Endothelial cell of umbilical vein (primary cell): Measurements from ENCODE around the gene CHAF1A. TPM values are rescaled to one million over a fixed set of nuclear protein-coding genes. Genes with fewer than 3 reads are reported as not detected.

Experiments
- BruUV-seq: library from RNA; stranded (reverse); fragments of 400-500 nt; replicated peaks from 2 replicates; lab custom pipeline; 2021; lab: Mats Ljungman, UMichigan
- CTCF ChIA-PET: fragments of 300-600, 350-600 bp; sonication (Branson Sonifier 250); formaldehyde crosslinking; loops from one replicate; lab custom pipeline; 2021; ENCODE audit warnings: antibody characterized with exemption, inconsistent platforms; lab: Charles Lee
- POLR2A ChIA-PET: fragments of 300-600, 350-600 bp; sonication (Branson Sonifier 250); formaldehyde crosslinking; loops from one replicate; lab custom pipeline; 2021; ENCODE audit warnings: antibody characterized with exemption, inconsistent platforms; lab: Charles Lee
- DNase-seq: peaks from one replicate; pipeline ENCODE4 v3.0.0-alpha.2; 2011; ENCODE audit warnings: low read depth, low spot score
- FAIRE-seq: peaks from 2 replicates; lab custom pipeline; 2011; peaks lifted over from hg19 to GRCh38; lab: Jason Lieb, UNC
- H2AFZ ChIP-seq: 2 replicates; pipeline ENCODE4 v1.6.0; 2012; ENCODE audit warnings: low read depth, low read length, control low read depth, inconsistent platforms
- H3K27ac ChIP-seq: 2 replicates; pipeline ENCODE4 v1.5.1; 2011; ENCODE audit warnings: low read depth, mild to moderate bottlenecking, control low read depth, low read length, moderate library complexity; ENCODE audit not compliant: insufficient read depth
- H3K27me3 ChIP-seq, 2 experiments: 2 replicates each; pipeline versions ENCODE4 v1.6.0 to v1.6.1; 2011; ENCODE audit warnings: low read length in 2 of 2, mixed read lengths in 1 of 2; ENCODE audit not compliant: control insufficient read depth in 2 of 2, insufficient read depth in 2 of 2
- H3K36me3 ChIP-seq, 2 experiments: 2 replicates in 1 of 2; 3 replicates in 1 of 2; pipeline ENCODE4 v1.5.1; 2011; ENCODE audit warnings: low read length in 2 of 2, mild to moderate bottlenecking in 1 of 2, moderate library complexity in 1 of 2; ENCODE audit not compliant: control insufficient read depth in 2 of 2, insufficient read depth in 2 of 2; ENCODE audit errors: extremely low read depth in 1 of 2
- H3K4me1 ChIP-seq: 3 replicates; pipeline ENCODE4 v1.5.1; 2011; ENCODE audit warnings: mild to moderate bottlenecking, low read length; ENCODE audit not compliant: control insufficient read depth, insufficient read depth; ENCODE audit errors: extremely low read depth
- H3K4me2 ChIP-seq: 2 replicates; pipeline ENCODE4 v1.6.1; 2011; ENCODE audit warnings: low read length, control low read depth, mixed read lengths; ENCODE audit not compliant: insufficient read depth
- H3K4me3 ChIP-seq, 3 experiments: fragments of 200-600 bp in 1 of 3; sonication (generic), shearing (Covaris generic) in 1 of 3; replicated peaks in 1 of 3; 2 replicates each; pipeline ENCODE4 v1.5.1; 2011 to 2016; ENCODE audit warnings: control low read depth in 3 of 3, low read length in 3 of 3, mild to moderate bottlenecking in 2 of 3, inconsistent platforms in 1 of 3, low read depth in 1 of 3, moderate library complexity in 1 of 3; ENCODE audit not compliant: insufficient read depth in 1 of 3
- H3K79me2 ChIP-seq: 2 replicates; pipeline ENCODE4 v1.6.0; 2012; ENCODE audit warnings: low read length, inconsistent platforms; ENCODE audit not compliant: control insufficient read depth, insufficient read depth
- H3K9ac ChIP-seq: replicated peaks from 2 replicates; pipeline ENCODE3; 2011; ENCODE audit warnings: low read length, control low read depth; ENCODE audit not compliant: insufficient read depth; ENCODE audit errors: extremely low read depth
- H3K9me1 ChIP-seq: replicated peaks from 3 replicates; pipeline ENCODE4 v1.6.0; 2011; ENCODE audit warnings: mild to moderate bottlenecking, low read length; ENCODE audit not compliant: control insufficient read depth, insufficient read depth; ENCODE audit errors: extremely low read depth
- H3K9me3 ChIP-seq: replicated peaks from 2 replicates; pipeline ENCODE4 v1.5.1; 2012; ENCODE audit warnings: low read length, inconsistent platforms; ENCODE audit not compliant: control insufficient read depth, insufficient read depth
- H4K20me1 ChIP-seq: replicated peaks from 2 replicates; pipeline ENCODE3; 2011; ENCODE audit warnings: mild to moderate bottlenecking, low read length; ENCODE audit not compliant: control insufficient read depth, insufficient read depth; ENCODE audit errors: extremely low read depth
- CTCF ChIP-seq, 2 donors: IDR thresholded peaks; 1 replicate in 1 of 2; 2 replicates in 1 of 2; pipeline ENCODE4 v1.5.1; 2011; ENCODE audit warnings: low read length in 2 of 2, mild to moderate bottlenecking in 2 of 2, moderate library complexity in 2 of 2, control low read depth in 1 of 2, inconsistent platforms in 1 of 2, low read depth in 1 of 2; ENCODE audit not compliant: insufficient read depth in 1 of 2; ENCODE audit errors: extremely low read depth in 1 of 2
- EZH2 ChIP-seq: IDR thresholded peaks from 2 replicates; pipeline ENCODE4 v1.6.1; 2012; ENCODE audit warnings: borderline replicate concordance, low read depth, mild to moderate bottlenecking, moderate library complexity, low read length, inconsistent platforms; ENCODE audit not compliant: severe bottlenecking
- FOS ChIP-seq: IDR thresholded peaks from 2 replicates; pipeline ENCODE4 v1.6.1; 2011; ENCODE audit warnings: mild to moderate bottlenecking, low read length, moderate library complexity, borderline replicate concordance; ENCODE audit not compliant: insufficient read depth
- GATA2 ChIP-seq: IDR thresholded peaks from 2 replicates; pipeline ENCODE4 v1.7.0; 2011; ENCODE audit warnings: low read depth, mild to moderate bottlenecking, moderate library complexity, mixed read lengths, low read length; ENCODE audit not compliant: insufficient read length, insufficient read depth
- JUN ChIP-seq: IDR thresholded peaks from 2 replicates; pipeline ENCODE4 v1.6.1; 2011; ENCODE audit warnings: borderline replicate concordance, low read depth; ENCODE audit not compliant: insufficient read length, insufficient read depth
- MAX ChIP-seq: IDR thresholded peaks from 2 replicates; pipeline ENCODE4 v1.6.1; 2011; ENCODE audit not compliant: insufficient read depth, insufficient read length
- MYC ChIP-seq: IDR thresholded peaks from one replicate; pipeline ENCODE4 v1.6.1; 2011; ENCODE audit warnings: mild to moderate bottlenecking, low read depth, low read length
- POLR2A ChIP-seq: IDR thresholded peaks from 2 replicates; pipeline ENCODE4 v1.6.1; 2012; ENCODE audit warnings: low read depth, mild to moderate bottlenecking, control low read depth, low read length
- POLR2AphosphoS5 ChIP-seq: IDR thresholded peaks from 2 replicates; pipeline ENCODE4 v1.6.1; 2012; ENCODE audit warnings: low read depth, mild to moderate bottlenecking, control low read depth, low read length, moderate library complexity; ENCODE audit not compliant: insufficient read depth
- dilution Hi-C: fragments of 300-500 bp; cut with MboI; formaldehyde crosslinking; loops from one replicate; pipeline ENCODE4 v1.15.0; 2019; ENCODE audit warnings: low sequenced_read_pairs; ENCODE audit not compliant: extremely low pct_ligation_motif_present
- intact Hi-C: fragments of 100-400 bp; cut with micrococcal nuclease; formaldehyde crosslinking; loops from one replicate; pipeline ENCODE4 v1.10.0; 2022
- polyA plus RNA-seq, 4 experiments: library from polyadenylated mRNA; depleted of rRNA in 3 of 4; stranded (reverse) in 3 of 4; unstranded in 1 of 4; fragments of >200 nt; gene quantifications; 2 replicates each; pipeline versions ENCODE4 v1.2.1 to v1.2.3, GENCODE V29; 2011 to 2012; ENCODE audit warnings: missing spikeins in 1 of 4
- total RNA-seq: library from RNA; stranded (reverse); gene quantifications from 2 replicates; pipeline ENCODE4 v1.2.3, GENCODE V29; 2021

CHAF1A gene
- total and polyA plus RNA-seq, 2 donors (not counting 3 experiments of a cell fraction or from before 2014, with no cell fraction given), result 19.5 to 44.5 TPM

- H3K79me2 ChIP-seq, result peaks cover 22% of the 10 kb centered on the region
- H4K20me1 ChIP-seq, result no peaks in the 10 kb centered on the region
- dilution Hi-C loops (no loop called here), intact Hi-C loops (no loop called here)
- no peak overlapping the region for H2AFZ ChIP-seq
- FAIRE-seq, result no peak
- H3K4me1 ChIP-seq, result peaks cover 14% of the 10 kb centered on the region
- H3K9me3 ChIP-seq, result no peaks in the 10 kb centered on the region
- H3K4me2 ChIP-seq, result no peak overlapping the region
- TF ChIP-seq CTCF (IDR thresholded peaks at IDR 0.05; ENCODE audit: extremely low read depth in 1 of 2, insufficient read depth in 1 of 2, low read depth in 1 of 2, low read length in 2 of 2), result no peak
- no peak for TF ChIP-seq EZH2
- TF ChIP-seq FOS, result no peak
- no peak for TF ChIP-seq GATA2
- no peak for TF ChIP-seq POLR2AphosphoS5
- TF ChIP-seq MYC, result no peak
- no peak for TF ChIP-seq POLR2A
- no peak for TF ChIP-seq MAX
- no peak for TF ChIP-seq JUN
- H3K36me3 ChIP-seq, result peaks cover 9 to 37% of the 10 kb centered on the region in 2 experiments
- CTCF ChIA-PET, result no interaction called here
- no peaks in the 10 kb centered on the region for H3K9me1 ChIP-seq
- no peak overlapping the region for H3K9ac ChIP-seq
- no peak for DNase-seq
- BruUV-seq, result no TSS peak
- H3K4me3 ChIP-seq, result no peak overlapping the region
- POLR2A ChIA-PET, result no interaction called here
- H3K27me3 ChIP-seq, result no peaks in the 10 kb centered on the region
- H3K27ac ChIP-seq, result no peak overlapping the region
Observed at GRCh38 chr19:4452230-4452990, 50.0 kb downstream of the CHAF1A start.
